GM18951 (cell line): ENCODE measurements around the gene IGDCC3.
"Not testable (repeated sequence)": the region's sequence is repeated elsewhere in the genome, so short reads cannot be mapped to it uniquely, and the experiment has no call there.

ENCODE experiments used
- POLR2A ChIP-seq: IDR thresholded peaks from 4 replicates; pipeline ENCODE4 v1.6.1; 2011; ENCODE audit warnings: mild to moderate bottlenecking; ENCODE audit not compliant: insufficient read length, insufficient read depth; ENCODE audit errors: extremely low read depth
- in situ Hi-C: fragments of 300-500 bp; cut with MboI; formaldehyde crosslinking; loops from one replicate; pipeline ENCODE4 v1.12.0; 2022; ENCODE audit warnings: low sequenced_read_pairs, mixed read lengths, inconsistent platforms; ENCODE audit not compliant: unreplicated experiment

Gene IGDCC3

DNA sequence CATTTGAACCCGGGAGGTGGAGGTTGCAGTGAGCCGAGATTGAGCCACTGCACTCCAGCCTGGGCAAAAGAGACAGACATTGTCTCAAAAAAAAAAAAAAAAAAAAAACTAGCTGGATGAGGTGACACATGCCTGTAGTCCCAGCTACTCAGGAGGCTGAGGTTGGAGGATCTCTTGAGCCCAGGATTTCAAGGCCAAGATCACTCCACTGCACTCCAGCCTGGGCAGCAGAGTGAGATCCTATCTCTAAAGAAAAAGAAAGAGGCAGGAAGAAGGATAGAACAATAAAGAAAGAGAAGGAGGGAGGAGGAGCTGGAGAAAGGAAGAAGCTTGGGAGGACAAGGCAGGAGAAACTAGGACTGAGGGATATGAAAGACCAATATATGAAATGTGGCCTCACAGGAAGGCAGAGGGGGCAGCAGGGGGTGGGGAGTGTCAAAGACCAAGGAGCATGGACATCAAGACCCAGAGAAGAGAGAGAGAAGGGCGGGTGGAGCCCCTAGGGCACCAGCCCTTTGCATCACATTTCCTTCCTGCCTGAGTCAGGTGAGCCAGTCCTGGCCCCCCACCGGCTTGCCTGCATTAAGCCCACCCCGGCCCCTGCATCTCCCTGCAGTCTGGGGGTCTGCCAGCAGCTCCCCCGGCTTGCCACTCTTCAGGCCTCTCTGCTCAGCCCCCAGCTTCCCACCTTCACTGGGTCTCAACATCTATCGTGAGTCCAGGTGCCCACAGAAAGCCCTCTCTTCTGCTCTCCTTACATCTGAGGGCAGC is 11.5 kb downstream of the IGDCC3 start:
- TF ChIP-seq POLR2A, result no peak

DNA sequence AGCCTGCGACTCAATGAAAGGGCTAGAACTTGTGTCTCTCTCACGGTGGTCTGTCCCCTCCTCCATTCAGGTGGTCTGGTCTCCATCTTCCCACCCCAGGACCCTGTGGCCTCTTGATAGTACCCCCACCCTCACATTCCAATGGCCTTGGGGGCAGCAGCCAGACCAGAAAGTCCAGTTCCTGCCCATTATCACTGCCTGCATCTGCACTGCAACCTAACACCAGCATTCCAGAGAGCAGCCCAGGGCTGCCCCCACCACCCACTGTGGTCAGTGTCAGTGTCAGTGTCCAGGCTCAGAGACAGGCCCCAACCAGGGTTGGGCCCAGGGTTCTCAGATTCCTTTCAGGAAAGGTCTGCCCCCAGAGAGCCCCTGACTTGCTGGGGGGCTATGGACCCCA is 12.6 kb downstream of the IGDCC3 start:
- TF ChIP-seq POLR2A, result no peak
- in situ Hi-C loops, result no loop called here

More for the DNA sequence above, 11.5 kb downstream of the IGDCC3 start:
- in situ Hi-C loops, result no loop called here

DNA sequence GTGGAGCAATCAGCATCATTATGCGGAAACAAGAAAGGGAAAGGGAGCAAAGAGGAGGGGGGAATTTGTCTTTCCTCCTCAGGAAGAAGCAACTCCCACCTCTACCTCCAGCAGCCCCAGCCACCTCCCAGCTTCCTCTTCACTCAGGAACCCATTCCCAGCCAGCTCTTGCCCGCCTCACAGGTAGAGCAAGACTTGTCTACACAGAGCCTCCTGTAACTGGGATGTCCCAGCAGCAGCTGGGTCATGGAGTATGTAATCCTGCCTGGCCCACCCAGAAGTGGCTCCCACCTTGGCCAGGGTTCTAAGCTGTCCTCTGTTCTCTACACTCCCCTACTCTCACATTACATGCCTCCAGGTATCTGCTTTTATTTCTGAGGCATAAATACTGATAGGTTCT is 14.0 kb downstream of the IGDCC3 start:
- in situ Hi-C loops, result no loop called here
- TF ChIP-seq POLR2A, result no peak

DNA sequence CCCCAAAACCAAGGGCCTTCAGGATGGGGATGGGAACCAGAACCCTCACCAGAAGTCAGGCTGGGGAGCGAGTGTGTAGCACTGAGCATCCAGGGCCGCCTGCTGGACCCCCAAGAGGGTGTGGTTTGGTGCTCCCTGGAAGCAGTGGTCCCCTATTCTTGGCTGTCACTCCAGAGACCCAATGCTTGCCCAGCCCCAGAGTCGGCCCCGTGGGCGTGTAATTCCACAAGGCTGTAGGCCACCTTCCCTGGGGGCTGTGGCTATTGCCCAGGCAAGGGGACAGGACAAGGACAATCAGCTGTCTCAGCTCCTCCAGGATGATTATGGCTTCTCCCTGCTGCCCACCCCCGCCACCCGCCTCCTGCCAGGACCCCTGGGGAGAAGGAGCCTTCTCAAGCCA is 14.5 kb downstream of the IGDCC3 start:
- in situ Hi-C loops, result no loop called here
- TF ChIP-seq POLR2A, result no peak

DNA sequence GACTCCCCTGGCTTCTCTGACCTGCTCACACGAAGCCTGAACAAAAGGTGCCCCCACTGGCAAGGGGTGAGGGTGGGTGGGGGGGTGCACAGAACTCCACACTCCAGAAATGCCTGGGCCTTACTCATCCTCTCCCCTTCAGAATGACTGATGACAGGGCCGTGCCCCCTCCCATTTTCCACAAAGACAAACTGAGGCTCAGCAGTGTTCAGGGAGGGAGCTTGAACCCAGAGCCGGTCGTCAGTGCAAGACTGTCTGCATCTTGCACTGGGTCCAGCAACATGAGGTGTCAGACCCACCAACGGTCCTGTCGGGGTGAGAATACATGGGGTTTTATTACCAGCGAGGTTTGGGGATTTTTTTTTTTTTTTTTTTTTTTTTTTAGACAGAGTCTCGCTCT is 15.3 kb downstream of the IGDCC3 start:
- in situ Hi-C loops, result no loop called here

DNA sequence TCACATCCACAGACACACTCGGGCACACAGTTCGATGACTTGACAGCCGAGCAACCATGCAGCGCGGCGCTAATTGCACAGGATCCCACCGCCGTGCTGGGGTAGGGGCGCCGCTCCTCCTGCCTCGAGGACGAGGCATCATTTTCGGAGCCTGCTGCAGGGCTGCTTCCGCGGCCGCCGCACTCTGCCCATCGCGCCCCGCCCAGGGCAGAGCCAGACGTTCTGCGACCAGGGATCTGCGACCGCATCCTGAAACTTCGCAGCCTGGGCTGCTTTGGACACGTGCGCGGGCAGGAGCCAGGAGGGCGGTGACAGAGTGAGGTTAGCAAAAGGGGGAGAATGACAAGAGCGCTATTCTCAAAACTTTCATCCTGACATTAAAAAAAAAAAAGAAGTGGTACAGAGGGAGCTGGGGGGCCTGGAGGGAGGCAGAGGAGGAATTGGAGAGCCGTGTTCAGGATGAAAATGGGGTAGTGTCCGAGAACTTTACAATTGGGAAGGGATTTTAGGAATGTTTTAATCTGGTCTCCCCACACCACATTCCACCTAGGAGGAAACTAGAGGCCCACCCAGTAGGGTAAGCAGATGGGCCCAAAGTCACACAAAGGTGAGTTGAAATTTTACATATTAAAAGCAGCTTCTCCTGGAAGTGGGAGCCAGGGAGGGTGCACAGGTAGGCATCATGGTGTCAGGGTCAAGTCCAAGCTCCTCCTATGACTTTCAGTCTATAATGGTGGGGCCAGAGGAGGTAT is 15.9 kb downstream of the IGDCC3 start:
- no peak for TF ChIP-seq POLR2A
- in situ Hi-C loops, result no loop called here

More for the DNA sequence above, 15.3 kb downstream of the IGDCC3 start:
- no peak for TF ChIP-seq POLR2A

DNA sequence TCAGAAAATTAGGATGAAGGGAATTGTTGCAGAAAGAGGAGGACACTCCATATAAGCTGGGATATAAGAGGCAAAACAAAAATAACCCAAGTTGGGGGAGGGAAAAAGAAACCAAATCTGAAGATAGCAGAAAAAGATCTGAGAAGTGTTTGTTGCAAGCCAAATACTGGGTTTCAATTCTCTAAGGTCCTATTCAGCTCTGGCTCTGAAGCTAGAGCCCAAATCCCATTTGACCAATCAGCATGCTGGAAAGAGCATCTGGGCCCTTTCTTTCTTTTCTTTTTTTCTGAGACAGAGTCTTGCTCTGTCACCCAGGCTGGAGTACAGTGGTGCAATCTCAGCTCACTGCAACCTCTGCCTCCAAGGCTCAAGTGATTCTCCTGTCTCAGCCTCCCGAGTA is 17.3 kb downstream of the IGDCC3 start:
- in situ Hi-C loops, result no loop called here
- no peak for TF ChIP-seq POLR2A

DNA sequence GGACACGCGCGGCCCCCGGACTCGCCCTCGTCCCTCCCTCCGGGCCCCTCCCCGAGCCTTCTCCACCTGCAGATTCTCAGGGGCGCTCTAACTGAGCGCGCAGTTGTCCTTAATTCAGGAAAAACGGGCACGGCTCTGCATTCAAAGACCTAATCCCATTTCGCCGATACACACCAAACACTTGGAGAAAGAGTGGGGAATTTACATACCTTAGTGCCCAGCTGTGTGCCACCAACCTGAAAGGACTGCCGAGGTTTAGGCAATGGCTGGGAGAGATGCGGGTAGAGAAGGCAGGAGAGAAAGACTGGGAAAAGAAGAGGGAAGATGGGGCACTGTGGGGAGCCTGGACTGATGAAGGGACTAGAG is 21.8 kb downstream of the IGDCC3 start:
- no peak for TF ChIP-seq POLR2A
- in situ Hi-C loops, result no loop called here

DNA sequence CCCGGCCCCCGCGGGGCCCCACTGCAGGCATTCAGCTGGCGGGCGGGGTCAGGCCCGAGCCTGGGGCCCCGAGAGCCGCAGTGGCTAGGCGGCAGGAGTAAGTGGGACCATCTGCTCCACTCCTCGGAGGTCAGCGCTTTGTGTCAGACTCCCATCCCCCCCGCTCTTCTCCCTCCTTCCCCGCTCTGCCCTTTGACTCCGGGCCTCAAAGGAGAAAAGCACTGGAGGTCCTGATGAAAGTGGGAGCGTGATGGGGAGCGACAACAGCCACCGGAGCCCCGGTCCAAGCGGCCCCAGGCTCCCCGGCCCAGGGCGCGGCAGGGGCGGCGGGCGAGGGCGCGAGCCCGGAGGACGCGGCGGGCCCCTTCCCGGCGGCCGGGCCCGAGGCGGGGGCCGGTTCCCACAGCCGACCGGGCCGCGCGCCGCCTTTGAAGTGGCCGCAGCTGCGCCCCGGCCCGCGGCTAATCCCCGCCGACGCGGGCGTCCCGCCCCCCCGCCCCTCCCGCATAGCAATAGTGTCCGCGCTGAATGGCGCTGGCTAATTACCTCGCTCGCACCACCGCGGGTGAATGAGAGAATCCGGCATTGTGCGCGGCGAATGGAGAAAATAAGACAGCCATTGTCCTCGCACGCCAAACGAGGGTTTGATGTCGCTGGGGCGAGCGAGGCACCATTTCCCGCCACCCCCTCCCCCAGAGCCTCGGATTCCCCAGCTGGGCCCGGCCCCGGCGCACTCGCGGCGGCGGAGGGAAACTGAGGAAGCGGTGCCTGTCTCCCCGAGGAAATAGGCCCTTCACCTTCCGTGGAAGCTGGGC is 22.4 kb downstream of the IGDCC3 start:
- in situ Hi-C loops, result no loop called here
- TF ChIP-seq POLR2A, result no peak

DNA sequence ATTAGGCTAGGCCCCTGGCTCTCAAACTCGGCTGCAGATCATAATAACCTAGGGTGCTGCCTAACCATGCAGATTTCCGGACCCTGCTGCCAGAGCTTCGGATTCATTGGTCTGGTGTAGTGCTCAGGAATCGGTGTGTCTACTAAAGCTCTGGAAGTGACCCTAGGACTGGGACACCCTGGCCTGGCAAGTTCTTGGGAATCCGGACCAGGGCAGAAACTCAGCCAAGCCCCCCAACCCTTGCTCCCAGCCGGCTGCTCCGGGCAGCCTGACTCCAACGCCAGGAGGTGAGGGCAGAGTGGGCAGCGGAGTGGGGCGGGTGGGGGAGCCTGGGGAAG is 23.0 kb downstream of the IGDCC3 start:
- in situ Hi-C loops, result no loop called here
- no peak for TF ChIP-seq POLR2A

DNA sequence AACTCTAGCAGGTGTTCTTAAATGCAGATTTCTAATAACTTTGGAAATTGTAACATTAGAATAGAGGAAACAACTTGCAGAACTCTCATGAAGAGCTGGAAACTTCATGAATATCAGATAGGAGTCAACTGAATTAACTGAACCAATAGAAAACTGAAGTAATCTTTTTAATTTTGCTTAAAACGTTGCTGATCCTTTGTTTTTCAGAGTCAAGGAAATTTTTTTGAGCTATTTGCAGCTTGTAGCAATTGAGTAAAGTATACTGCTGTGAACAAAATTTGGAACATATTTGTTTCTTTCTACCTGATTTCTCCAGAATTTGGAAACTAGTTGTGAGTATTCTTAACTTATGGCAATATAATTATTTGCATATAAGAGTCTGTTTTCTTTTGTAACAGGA is 25.8 kb downstream of the IGDCC3 start:
- in situ Hi-C loops, result not testable (repeated sequence)

DNA sequence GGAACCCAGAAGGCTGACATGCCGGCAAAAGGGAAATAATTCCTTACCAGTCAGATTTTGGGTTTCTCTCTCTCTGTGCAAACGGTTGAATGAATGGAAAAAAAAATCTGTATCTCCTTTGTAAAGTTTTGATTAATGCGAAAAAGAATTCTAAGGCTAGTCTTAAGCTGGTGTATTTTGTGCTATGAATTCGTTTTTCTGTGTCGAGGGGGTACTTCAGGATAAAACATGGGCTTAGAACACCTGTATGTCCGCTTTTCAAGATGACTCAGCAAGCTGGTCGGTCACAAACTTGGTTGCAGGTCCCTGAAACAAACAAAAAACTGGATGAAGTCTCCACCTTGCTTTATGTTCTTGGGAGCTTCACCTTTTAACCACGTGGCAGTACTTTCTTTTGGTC is 28.5 kb downstream of the IGDCC3 start:
- TF ChIP-seq POLR2A, result no peak
- in situ Hi-C loops, result no loop called here

DNA sequence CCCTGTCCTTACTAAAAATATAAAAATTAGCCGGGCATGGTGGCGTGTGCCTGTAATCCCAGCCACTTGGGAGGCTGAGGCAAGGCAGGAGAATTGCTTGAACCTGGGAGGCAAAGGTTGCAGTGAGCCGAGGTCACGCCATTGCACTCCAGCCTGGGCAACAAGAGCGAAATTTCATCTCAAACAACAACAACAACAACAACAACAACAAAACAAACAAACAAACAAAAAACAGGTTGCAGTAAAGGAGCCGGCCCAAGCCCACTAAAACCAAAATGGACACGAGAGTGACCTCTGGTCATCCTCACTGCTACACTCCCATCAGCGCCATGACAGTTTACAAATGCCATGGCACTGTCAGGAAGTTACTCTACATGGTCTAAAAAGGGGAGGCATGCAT is 30.0 kb downstream of the IGDCC3 start:
- in situ Hi-C loops, result not testable (repeated sequence)
